ENCODE data around the gene SLC35B2. TPM values are rescaled to one million over a fixed set of nuclear protein-coding genes. Genes with fewer than 3 reads are reported as not detected.

Gene SLC35B2
- total and polyA plus RNA-seq, 12 donors: 12.7 to 79.8 (median 55.6) TPM

GRCh38 chr6:44248579-44248978 is 8.7 kb downstream of the SLC35B2 start:
- Histone ChIP-seq H3K27ac (peak overlapping the region in 4 of 5 donors; percentile 95 to 100 (median 98)), H3K4me1 (replicated peaks in 1 of 2) (peaks cover 19 to 38% of the 10 kb centered on the region in 2 donors), H3K4me3 (peak overlapping the region in 2 of 4 donors; percentile 93 to 99), H3K27me3 (no peaks in the 10 kb centered on the region), H3K9me3 (replicated peaks in 1 of 3) (no peaks in the 10 kb centered on the region), H3K36me3 (replicated peaks in 1 of 2) (peaks cover 0 to 57% of the 10 kb centered on the region in 2 donors)
- intact Hi-C loops (cut with DNase I): no loop called here
- TF ChIP-seq CTCF (IDR thresholded peaks at IDR 0.05): no peak
- TF ChIP-seq POLR2A (IDR thresholded peaks at IDR 0.05): no peak
- DNase-seq: no peak
- 7 to 26% (median 17%) methylated on average over 1 of the region's 1 CpG for WGBS, 4 donors

DNA sequence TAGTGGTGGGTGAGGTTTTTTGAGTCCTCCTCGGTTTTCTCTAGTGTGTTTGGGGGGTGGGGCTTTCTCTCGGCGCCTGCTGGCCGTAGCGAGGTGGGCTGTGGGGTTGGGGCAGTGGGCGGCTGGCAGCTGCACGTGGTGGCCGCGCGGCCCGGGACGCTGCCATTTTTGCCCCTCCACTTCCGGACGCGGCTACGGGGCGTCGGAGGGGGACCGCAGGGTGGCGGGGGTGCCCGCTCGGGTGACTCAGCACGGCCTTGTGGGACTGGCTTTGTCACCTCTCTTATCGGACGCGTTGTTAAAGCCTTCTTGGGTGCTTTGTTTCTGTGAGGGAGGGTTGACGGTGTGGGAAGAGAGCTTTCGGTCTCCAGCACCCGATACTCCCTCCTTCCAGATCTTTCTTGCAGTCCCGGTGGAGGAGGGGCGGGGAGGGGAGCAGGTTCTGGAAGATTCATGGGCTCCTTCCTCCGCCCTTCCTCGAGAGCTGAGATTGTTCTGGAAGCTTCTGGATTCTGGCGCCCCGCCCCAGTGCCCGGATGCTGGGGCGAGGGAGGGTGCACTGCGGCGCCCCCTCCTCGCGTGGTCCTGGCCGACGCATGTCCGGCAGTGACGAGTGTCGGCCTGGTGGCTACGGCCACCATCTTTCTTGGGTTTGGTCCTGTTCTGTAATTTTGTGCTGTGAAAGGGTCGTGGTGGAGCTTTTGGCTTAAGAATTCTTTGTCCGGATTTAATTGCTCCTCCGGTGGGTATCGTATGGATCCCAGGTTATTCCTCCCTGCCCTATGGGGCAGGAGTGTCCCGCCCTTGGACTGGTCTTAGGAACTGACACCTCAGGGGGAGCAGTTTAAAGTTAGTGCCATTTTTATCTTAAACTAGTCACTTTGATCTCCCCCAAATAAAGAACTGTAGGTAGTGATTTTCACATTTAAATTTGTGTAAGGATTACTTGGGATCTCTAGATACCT is 9.7 kb downstream of the SLC35B2 start:
- TF ChIP-seq CTCF (IDR thresholded peaks at IDR 0.05) (no peak), POLR2A (IDR thresholded peaks at IDR 0.05) (no peak)
- Histone ChIP-seq H3K36me3 (replicated peaks in 1 of 2) (peaks cover 0 to 47% of the 10 kb centered on the region in 2 donors), H3K4me3 (peak overlapping the region; percentile 59 to 99 (median 80)), H3K4me1 (replicated peaks in 1 of 2) (peaks cover 19 to 37% of the 10 kb centered on the region in 2 donors), H3K27ac (peak overlapping the region; percentile 78 to 100 (median 98)), H3K27me3 (no peaks in the 10 kb centered on the region), H3K9me3 (replicated peaks in 1 of 3) (no peaks in the 10 kb centered on the region)
- peak; percentile 89 to 92 (median 90) for DNase-seq
- intact Hi-C loops (cut with DNase I): no loop called here
- WGBS, 4 donors: 0 to 1% (median 0%) methylated on average over 9 to 52 of the region's 52 CpGs

GRCh38 chr6:44246663-44247337 is 10.5 kb downstream of the SLC35B2 start, which contains the start of gene HSP90AB1:
HSP90AB1 (plus strand) TSS chr6:44247101; CDS start chr6:44248630, 1,529 bp downstream.
- no peaks in the 10 kb centered on the region for H3K9me3 ChIP-seq (replicated peaks in 1 of 3)
- H3K4me1 ChIP-seq (replicated peaks in 1 of 2): peaks cover 19 to 35% of the 10 kb centered on the region in 2 donors
- peak within 1 kb of the TSS; percentile 78 to 100 (median 98) for H3K27ac ChIP-seq
- H3K27me3 ChIP-seq: no peaks in the 10 kb centered on the region
- DNase-seq: peak; percentile 94 to 100 (median 98)
- H3K36me3 ChIP-seq (replicated peaks in 1 of 2): peaks cover 0 to 39% of the 10 kb centered on the region in 2 donors
- intact Hi-C loops (cut with DNase I): no loop called here
- 0 to 1% (median 1%) methylated on average over 25 to 34 of the region's 34 CpGs for WGBS, 4 donors
- peak within 1 kb of the TSS; percentile 59 to 99 (median 80) for H3K4me3 ChIP-seq
- TF ChIP-seq CTCF (IDR thresholded peaks at IDR 0.05) (peak in 1 of 6 experiments; percentile 14), POLR2A (IDR thresholded peaks at IDR 0.05) (peak; percentile 99)
